ENCODE results near the gene MAPK10.

GRCh38 chr4:86038037-86038436 is 321.8 kb downstream of the MAPK10 start:
- TF ChIP-seq CTCF (conservative IDR thresholded peaks at IDR 0.05) (no peak), ZFX (IDR thresholded peaks at IDR 0.05) (no peak)

Measured in C4-2B (cell line).